Embryonic facial prominence (tissue), 1 donor: ENCODE results near the gene OAS3.
"Not testable (repeated sequence)": the region's sequence is repeated elsewhere in the genome, so short reads cannot be mapped to it uniquely, and the experiment has no call there.

Source experiments
- DNase-seq: peaks from one replicate; pipeline ENCODE4 v3.0.0-alpha.2; 2016; ENCODE audit errors: extremely low spot score

OAS3 gene, protein sequence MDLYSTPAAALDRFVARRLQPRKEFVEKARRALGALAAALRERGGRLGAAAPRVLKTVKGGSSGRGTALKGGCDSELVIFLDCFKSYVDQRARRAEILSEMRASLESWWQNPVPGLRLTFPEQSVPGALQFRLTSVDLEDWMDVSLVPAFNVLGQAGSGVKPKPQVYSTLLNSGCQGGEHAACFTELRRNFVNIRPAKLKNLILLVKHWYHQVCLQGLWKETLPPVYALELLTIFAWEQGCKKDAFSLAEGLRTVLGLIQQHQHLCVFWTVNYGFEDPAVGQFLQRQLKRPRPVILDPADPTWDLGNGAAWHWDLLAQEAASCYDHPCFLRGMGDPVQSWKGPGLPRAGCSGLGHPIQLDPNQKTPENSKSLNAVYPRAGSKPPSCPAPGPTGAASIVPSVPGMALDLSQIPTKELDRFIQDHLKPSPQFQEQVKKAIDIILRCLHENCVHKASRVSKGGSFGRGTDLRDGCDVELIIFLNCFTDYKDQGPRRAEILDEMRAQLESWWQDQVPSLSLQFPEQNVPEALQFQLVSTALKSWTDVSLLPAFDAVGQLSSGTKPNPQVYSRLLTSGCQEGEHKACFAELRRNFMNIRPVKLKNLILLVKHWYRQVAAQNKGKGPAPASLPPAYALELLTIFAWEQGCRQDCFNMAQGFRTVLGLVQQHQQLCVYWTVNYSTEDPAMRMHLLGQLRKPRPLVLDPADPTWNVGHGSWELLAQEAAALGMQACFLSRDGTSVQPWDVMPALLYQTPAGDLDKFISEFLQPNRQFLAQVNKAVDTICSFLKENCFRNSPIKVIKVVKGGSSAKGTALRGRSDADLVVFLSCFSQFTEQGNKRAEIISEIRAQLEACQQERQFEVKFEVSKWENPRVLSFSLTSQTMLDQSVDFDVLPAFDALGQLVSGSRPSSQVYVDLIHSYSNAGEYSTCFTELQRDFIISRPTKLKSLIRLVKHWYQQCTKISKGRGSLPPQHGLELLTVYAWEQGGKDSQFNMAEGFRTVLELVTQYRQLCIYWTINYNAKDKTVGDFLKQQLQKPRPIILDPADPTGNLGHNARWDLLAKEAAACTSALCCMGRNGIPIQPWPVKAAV

DNA sequence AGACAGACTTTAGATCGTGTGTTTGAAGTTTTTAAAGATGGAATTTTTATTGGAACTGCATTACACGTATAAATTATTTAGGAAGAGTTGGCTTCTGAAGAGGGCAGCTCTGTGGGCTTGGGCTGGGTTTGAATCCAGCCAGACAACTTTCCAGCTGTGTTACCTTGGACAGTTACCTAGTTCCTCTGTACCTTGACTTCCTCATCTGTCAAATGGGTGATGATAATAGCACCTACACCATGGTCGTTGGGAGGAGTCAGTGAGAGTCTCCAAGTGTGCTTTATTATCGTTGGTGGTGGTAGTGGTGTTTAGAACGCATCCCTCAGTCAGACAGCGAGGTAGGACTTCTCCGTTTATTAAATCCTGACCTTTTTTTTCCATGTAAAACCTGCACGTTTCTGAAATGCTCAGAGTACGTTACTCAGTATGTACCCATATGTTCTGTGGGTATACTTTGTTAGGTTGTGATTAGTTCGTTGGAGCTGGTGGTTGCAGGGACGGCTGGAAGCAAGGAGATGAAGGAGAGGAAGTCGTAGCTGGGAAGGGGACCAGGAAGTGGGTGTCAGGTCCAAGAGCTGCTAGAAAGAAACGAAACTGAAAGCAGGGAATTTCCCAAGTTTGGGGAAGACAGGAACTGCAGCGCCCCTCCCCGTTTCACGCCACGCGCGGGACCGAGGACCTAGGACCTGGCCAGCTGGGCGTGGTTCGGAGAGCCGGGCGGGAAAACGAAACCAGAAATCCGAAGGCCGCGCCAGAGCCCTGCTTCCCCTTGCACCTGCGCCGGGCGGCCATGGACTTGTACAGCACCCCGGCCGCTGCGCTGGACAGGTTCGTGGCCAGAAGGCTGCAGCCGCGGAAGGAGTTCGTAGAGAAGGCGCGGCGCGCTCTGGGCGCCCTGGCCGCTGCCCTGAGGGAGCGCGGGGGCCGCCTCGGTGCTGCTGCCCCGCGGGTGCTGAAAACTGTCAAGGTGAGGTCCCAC, at the start of gene OAS3:
TSS of gene OAS3 (plus strand) at position 734 of the 979 bp plus-strand sequence. CDS start at position 791, 57 bp downstream.
- DNase-seq = no peak

DNA sequence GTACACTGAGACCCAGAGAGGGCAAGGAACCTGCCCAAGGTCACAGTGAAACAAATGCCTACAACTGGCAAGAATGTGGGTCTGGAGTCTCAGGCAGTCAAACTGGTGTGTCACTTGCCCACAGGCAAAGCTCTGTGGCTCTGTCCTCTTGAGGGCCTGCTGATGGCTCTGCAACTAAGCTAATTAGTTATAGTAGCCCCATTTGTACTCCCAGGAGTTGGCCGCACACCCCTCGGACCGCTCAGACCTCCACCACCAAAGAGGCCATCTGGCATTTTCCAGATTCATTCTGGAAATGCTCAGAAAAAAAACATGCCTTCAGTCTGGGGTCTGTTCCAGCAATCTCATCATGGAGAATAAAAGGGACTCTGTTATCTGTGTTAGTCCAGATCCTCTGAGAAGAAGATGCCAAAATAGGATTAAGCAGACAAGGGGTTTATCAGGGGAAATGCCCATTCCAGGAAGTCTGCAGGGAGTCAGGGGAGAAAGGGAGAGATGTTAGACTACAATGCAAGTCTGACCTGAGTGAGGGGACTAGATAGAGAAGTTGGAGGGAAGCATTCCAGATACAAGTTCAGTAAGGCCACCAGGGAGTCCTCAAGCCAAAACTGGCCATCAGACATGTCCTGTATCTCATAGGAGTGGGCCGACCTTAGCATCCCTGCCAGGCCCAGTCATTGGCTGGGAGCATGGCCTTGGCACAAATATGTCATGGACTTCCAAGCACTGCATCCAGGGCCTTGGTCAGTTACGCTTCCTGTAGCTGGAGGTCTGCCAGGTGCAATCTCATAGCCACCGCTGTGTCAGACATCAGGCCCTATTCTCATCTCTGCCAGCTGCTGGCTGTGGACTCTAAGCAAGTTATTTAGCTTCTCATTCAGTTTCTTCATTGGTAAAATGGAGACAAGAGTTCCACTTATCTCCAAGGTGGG, 46.9 kb upstream of the OAS3 start:
- DNase-seq = no peak

DNA sequence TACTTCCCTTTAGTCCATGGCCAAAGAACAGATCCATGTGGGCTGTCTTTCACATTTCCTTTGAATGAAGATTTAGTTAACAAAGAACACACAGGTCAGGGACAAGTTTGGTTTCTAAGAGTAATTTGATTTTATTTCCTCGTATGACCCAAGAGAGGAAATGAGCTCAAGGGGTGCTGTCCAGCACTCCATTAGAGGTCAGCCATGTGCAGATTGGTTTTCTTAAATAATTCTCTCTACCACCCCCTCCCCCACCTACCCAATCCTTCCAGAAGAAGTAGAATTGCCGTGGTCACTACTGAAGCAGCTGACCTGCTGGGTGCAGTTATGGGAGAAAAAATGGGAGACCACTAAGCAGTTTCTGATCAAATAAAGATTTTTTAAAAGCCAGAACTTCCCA, 45.4 kb upstream of the OAS3 start:
- no peak for DNase-seq

DNA sequence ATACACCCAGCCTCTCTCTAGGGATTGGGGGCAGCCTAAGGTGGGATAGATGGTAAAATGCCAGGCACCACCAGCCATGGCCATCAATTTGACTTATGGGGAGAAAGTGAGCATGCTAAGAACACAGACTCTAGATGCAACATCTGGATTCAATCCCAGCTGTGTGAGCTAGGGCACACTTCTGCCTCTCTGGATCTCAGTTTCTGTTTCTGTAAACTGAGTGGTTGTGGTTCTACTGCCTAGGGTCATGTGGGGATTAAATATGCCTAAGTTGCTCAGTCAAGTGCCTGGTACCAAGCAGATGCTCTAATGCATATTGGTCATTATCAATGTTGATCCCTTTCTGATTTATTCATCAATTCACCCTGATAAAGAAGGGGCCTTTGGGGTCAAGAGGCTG, 44.1 kb upstream of the OAS3 start:
- no peak for DNase-seq

DNA sequence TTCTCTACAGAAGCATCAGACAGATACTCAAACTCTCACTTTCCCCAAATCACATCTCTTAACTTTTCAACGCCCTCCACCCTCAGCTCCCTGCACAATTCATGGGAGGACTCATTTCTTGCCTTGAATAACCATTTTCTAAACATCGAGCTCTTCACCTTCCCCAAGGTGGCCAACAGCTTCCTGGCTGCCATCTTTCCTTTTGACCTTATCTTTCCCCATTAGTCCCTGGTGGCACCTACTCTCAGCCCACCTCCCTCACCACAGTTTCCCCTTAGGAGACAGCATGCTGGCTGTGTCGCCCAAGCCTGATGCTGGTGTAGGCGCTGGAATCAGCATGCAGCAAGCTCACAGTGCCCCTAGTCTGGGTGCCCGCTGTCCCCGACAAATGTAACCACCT, 39.9 kb upstream of the OAS3 start:
- no peak for DNase-seq

DNA sequence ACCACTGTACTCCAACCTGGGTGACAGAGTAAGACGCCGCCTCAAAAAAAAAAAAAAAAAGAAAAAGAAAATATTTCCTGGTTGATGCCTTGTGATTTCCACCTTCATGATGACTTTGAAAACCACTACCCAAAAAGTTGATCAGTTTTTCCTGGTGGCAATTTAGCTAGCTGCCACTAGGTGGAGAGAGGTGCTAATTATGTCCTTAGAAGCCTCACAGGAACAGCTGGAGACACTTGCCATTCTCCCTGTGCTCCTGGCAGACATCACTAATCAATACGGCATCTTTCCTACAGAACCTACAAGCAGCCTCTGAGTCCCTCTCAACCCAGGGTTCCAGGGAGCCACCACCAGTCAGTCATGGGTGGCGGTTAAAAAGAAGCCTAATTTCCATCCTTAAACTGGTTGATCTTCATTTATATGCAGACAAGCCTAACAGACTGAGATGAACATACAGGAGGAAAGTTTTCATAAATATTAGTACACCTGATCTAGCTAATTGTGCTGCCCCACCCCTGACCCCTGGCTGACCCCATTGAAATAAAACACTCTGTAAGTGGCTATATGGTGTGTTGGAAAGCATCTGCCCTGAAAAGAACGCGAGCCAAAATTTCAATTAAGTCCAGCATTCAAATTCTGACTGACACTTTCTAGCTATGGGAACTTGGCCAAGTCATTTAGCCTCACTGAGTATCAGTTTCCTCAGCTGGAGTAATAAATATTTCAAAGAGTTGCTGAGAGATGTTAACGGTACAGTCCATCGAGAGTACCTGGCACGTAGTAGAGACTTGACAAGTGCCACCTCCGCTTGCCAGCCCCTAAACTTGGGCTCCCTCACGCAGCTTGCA, 37.8 kb upstream of the OAS3 start:
- no peak for DNase-seq

DNA sequence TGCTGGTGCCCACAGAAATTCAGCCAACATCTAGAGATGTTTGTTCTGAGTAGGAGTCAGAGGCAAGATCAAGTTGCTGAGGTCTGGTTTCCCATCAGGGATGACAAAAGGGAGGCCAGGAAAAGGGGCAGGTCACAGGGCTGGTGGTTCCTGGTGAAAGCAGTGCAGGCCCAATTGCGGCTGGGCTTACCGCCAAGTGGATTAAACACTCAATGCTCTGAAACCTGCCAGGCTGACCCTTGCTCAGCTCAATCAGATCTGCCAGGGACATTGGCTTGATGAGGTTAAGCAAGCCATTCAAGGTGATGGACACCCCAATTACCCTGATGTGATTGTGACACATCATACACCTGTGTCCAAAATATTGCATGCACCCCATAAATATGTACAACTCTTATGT, 37.0 kb upstream of the OAS3 start:
- no peak for DNase-seq

DNA sequence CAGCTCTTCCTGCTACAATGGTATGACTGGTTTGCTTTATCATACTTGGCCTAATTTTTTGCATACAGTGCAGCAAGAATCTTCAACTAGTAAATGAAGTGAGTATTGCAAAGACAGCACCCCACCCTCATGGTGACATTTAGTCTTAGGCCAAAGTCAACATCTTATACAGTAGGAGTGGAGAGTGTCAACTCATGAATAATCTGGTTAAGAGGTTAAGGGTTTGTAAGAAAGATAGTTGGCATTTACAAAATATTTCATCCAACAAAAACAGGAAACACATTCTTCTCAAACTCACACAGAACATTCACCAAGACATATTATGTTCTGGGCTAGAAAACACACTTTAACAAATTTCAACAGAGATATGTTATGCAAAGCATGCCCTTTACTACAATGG, 33.7 kb upstream of the OAS3 start:
- no peak for DNase-seq

DNA sequence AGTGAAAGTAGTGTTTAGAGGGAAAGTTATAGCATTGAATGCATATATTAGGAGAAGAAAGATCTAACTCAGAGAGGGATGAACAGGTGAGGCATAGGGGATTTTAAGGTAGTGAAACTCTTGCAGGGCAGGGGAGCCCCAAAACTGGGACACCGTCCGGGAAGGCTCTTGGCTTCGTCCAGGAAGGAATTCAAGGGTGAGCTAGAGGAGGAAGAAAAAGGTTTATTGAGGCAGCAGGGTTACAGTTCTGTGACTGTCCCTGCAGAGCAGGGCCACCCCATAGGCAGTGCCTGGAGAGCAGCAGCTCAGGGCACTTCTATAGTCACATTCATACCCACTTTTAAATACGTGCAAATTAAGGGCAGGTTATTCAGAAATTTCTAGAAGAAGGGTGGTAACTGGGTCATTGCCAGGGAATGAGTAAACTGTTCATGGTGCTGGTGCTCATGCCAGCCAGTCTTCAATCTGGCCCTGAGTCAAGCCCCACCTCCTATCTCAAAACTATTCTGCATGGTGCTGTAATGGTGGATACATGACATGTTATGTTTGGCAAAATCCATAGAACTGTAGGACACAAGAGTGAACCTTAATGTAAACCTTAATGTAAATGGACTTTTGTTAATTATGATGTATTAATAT, 32.7 kb upstream of the OAS3 start:
- DNase-seq = no peak

DNA sequence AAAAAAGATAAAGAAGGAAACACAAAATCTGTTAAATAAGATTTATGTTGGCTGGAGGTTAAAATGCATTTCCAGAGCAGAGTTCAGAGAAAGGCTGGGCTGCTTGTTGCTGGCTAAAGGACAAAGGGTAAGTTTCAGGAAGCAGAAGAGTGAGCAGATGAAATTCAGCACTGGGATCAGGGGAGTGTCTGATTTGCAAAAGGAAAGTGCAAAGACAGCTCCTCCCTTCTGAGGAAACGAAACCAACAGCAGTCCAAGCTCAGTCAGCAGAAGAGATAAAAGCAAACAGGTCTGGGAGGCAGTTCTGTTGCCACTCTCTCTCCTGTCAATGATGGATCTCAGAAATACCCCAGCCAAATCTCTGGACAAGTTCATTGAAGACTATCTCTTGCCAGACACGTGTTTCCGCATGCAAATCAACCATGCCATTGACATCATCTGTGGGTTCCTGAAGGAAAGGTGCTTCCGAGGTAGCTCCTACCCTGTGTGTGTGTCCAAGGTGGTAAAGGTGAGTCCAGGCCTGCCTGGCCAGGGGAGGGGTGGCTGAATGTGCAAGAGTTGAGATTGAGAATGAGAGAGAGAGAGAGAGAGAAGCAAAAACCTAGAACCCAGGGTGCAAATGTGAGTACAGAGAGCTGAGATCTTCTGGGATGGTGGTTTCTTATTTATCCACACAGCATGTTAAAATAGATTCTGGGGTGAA, 31.4 kb upstream of the OAS3 start, which contains the start of gene OAS1:
TSS of gene OAS1 (plus strand) at position 251 of the 703 bp plus-strand sequence. CDS start at position 329, 78 bp downstream.
- no peak for DNase-seq

DNA sequence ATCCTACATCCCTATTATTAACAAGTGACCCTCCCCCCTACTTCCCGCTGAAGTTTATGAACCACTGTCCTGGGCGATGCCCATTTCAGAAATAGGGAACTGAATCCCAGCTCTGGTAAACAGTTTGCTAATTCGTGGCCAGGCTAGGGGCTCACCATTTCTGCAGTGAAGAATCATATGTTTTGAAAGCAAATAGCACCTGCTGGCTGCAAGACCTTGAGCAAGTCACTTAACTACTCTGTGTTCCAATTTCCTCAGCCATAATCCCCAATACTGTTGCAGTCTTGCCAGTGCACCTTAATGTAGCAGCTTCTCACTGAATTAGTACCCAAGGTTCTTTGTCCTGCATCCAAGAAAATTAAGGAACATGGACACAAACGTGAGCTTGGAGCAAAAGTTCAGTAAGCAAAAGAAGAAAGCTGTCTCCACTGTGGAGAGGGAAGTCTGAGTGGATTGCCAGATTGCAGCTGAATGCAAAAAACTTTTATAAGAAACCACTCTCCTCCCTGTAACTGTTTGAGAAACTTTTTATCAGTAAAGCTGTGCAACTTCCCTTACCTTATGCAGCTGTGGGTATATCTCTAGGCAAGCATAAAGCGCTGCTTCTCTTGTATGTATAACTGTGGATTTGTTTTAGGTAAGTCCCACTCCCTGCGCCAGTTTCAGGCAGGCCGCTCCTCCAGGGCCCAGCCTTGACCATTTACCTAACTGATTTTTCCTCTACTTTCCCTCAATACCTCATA, 30.7 kb upstream of the OAS3 start:
- no peak for DNase-seq

DNA sequence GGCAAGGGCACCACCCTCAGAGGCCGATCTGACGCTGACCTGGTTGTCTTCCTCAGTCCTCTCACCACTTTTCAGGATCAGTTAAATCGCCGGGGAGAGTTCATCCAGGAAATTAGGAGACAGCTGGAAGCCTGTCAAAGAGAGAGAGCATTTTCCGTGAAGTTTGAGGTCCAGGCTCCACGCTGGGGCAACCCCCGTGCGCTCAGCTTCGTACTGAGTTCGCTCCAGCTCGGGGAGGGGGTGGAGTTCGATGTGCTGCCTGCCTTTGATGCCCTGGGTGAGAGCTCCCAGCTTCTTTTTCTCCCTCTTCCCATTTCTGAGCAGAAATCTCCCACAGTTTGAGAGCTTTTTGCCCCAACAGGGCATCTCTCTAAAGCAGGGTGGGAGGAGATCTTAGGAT, 29.7 kb upstream of the OAS3 start:
- DNase-seq = no peak

DNA sequence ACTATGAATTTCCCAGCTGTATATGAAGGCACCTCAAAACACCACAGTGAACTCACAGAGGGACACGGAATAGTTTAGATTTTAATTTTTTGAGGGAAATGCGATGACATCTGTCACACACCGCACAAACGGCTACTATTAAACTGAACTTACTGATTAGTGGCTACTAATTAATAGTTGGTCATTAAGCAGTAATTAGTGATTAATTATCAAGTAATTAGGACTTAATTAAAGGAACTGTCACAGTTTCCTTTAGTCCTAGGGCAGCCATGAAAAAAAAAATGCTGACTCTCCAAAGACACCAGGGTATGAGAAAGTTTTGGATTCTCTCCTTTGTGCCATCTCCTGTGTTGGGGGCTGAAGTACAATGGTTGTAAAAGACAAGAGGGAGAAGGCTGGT, 28.6 kb upstream of the OAS3 start:
- no peak for DNase-seq

DNA sequence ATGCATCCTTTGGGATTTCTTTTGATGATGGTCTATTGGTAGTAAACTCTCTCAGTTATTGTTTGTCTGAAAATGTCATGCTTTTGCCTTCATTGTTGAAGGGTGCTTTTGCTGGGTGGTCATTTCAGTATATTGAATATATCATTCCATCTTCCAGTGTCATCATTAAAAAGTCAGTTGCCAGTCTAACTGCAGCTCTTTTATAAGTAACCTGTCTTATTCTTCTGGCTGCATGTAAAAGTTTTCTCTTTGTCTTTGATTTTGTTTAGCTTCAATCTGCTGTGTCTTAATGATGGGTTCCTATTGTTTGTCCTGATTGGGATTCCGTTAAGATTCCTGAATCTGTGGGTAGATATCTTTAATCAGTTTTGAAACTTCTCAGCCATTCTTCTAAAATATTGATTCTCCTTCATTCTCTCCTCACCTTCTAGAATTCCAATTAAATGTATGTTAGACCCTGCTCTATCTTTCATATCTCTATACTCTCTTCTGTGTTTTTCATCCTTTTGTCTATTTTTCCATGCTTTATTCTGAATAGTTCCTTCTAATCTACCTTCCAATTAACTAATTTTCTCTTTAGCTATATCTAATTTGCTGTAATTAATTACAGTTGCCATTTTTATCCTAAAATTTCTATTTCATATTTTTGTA, 25.1 kb upstream of the OAS3 start:
- no peak for DNase-seq

DNA sequence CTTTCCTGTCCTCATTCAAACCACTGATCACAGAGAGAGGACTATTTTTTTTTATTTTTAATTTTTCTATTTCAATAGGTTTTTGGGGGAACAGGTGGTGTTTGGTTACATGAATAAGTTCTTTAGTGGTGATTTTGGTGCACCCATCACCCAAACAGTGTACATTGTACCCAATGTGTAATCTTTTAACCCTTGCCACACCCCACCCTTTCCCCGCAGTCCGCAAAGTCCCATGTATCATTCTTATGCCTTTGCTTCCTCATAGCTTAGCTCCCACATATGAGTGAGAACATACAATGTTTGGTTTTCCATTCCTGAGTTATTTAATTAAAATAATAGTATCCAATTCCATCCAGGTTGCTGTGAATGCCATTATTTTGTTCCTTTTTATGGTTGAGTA, 24.4 kb upstream of the OAS3 start:
- not testable (repeated sequence) for DNase-seq

DNA sequence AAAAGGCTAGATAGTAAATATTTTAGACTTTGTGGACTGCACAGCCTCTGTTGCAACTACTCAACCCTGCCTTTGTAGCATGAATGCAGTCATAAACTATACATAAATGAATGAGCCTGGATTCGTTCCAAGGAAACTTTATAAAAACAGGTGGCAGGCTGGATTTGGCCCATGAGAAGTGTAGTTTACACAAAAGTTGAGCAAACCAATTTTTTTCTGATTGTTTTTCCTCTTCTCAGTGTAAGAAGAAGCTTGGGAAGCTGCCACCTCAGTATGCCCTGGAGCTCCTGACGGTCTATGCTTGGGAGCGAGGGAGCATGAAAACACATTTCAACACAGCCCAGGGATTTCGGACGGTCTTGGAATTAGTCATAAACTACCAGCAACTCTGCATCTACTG, 22.0 kb upstream of the OAS3 start:
- no peak for DNase-seq

DNA sequence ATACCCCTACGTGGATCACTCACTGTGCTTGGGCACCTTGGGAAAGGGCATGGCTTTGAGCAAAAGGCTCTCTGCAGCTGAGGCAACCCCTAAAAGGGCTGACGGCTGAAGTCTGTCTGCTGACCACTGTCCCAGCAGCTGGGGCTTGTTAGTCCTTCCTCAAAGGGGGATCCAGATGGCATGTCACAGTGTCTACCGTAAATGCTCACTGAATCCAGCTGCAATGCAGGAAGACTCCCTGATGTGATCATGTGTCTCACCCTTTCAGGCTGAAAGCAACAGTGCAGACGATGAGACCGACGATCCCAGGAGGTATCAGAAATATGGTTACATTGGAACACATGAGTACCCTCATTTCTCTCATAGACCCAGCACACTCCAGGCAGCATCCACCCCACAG, 19.2 kb upstream of the OAS3 start:
- DNase-seq = no peak
